ENCODE measurements around the gene ANKRD13A.
A peak's percentile ranks its signal among the peaks of the same experiment; 100 is the strongest.

DNA sequence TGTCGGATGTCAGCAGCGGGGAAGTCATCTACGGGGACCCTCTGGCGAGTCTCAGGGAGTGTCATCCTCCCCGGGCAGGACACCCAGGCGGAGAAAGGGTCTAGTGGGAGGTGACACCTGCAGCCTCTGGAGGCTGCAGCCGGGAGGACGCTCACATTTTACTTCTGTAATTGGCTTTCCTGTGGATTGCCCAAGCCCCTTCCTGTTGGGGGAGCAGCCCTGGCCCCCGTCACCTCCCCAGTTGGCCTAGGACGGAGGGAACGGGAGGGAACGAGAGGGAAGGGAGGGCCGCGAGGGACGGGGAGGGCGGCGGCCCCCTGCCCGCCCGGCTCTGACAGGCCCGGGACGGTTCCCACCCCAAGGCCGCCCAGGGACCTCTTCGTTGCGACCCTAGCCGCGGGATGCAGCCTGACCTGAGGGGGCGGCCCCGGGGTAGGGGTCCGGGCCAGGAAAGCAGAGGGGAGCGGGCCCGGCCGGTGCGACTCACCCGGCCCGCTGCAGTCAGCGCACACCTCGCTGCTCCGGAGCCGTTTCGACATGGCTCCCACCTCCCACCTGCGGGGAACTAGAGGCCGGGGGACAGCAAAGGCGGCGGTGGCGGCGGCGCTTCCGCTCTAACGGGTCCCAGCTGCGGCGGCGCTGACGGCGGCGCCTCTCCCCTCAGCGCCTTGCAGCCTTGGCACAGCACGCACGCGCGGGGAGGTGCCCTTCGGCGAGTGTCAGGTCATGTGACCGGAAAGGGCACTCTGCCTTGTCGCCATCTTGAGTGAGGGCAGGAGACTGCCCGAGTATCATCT, 3.3 kb upstream of the ANKRD13A start, which contains the start of gene GIT2:
- TF ChIP-seq POLR2AphosphoS5 (IDR thresholded peaks at IDR 0.05; ENCODE audit: low read depth, low read length) (peak; percentile 85), POLR2A (IDR thresholded peaks at IDR 0.05; ENCODE audit: low read depth, low read length) (peak; percentile 83), TAF1 (IDR thresholded peaks at IDR 0.05; ENCODE audit: low read depth, low read length) (peak; percentile 65)
